D341Med (cell line): ENCODE measurements around the gene HID1.

Experiments
- DNase-seq: peaks from one replicate; pipeline ENCODE4 v3.0.0; 2012; ENCODE audit warnings: low spot score

Gene HID1

DNA sequence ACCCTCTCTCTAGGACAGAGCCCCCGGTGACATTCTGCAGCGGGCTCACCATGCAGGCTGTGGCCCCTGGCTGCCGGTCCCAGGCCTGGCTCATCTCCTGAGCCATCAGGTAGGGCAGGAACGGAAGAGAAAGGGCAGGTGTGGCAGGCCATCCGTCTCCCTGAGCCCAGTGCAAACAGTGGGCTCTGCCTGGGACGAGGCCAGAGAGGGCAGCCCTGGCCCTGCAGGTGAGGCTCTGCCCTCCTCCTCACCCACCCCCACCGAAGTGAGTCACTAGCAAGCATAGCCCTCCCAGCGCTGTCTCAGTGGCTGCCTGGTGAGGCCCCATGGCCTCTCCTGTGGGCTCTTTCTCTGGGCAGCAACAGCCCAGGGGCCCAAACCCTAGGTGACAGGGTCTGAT, 22.4 kb downstream of the HID1 start:
- no peak for DNase-seq

DNA sequence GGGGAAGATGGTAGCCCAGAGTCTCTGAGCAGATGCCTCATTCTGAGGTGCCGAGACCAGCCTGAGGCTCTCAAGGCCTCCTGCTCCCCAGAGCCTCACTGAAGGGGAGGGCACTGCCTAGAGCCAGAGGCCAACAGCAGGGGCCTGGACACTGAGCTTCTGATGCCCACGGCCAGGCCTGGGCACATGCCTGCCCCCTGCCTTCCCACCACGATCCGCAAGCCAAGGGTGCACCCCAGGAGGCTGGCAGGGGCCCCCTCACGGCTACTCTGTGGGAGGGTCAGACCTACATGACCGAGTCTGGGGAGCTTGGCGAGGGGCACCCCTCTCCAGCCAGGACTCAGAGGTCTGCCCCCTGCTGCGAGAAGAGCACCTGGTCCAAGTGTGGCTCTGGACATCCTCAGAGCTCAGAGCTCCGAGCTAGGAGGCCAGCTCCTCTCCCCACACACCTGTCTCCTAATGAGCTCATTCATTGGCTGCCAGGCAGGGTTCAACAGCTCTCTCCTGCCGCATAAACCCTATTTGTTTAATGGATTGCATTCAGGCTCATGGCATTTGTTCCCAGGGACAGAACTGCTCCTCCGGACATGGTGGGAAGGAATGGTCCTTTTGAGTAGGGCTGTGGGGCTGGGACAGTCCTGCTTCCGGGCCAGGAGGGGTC, 23.0 kb downstream of the HID1 start:
- no peak for DNase-seq

DNA sequence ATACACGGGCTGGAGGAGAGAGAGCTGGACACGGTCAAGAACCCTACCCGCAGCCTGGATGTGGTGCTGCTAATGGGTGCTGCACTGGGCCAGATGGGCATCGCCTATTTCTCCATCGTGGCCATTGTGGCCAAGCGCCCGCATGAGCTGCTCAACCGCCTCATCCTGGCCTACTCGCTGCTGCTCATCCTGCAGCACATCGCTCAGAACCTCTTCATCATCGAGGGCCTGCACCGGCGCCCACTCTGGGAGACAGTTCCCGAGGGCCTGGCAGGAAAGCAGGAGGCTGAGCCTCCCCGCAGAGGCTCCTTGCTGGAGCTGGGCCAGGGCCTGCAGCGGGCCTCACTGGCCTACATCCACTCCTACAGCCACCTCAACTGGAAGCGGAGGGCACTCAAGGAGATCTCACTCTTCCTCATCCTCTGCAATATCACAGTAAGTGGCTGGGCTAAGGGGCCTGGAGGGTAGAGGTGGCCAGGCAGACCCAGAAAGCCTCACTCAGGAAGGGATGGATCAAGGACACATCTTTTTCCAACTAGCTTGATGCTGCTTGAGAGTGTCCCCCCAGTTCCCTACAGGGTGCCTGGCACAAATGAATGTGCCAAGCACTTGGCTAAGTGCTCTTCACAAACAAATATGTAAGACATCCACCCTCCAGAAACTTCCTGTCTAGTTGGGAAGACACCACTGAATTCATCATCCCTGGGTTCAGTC, 25.4 kb downstream of the HID1 start:
- no peak for DNase-seq

DNA sequence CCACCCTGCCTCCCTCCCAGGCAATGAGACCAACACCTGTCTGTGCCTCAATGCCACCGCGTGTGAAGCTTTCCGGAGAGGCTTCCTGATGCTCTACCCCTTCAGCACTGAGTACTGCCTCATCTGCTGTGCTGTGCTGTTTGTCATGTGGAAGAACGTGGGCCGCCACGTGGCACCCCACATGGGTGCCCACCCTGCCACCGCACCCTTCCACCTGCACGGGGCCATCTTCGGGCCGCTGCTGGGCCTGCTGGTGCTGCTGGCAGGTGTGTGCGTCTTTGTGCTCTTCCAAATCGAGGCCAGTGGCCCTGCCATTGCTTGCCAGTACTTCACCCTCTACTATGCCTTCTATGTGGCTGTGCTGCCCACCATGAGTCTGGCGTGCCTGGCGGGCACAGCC, 25.9 kb downstream of the HID1 start:
- no peak for DNase-seq

DNA sequence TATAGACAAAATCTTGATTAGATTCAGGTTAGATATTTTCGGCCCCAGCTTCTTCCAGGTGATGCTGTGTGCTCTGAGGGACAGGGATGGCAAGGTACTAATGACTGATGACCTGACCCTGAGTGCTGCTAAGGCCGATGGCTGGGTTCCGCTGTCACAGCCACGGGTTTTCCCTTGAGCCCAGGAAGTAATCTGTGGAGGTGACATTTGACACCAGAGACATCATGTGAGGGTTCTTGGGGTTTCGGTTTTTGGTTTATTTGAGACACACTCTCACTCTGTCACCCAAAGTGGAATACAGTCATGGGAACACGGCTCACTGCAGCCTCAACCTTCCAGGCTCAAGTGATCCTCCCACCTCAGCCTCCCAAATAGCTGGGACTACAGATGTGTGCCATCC, 27.0 kb downstream of the HID1 start:
- DNase-seq = no peak

DNA sequence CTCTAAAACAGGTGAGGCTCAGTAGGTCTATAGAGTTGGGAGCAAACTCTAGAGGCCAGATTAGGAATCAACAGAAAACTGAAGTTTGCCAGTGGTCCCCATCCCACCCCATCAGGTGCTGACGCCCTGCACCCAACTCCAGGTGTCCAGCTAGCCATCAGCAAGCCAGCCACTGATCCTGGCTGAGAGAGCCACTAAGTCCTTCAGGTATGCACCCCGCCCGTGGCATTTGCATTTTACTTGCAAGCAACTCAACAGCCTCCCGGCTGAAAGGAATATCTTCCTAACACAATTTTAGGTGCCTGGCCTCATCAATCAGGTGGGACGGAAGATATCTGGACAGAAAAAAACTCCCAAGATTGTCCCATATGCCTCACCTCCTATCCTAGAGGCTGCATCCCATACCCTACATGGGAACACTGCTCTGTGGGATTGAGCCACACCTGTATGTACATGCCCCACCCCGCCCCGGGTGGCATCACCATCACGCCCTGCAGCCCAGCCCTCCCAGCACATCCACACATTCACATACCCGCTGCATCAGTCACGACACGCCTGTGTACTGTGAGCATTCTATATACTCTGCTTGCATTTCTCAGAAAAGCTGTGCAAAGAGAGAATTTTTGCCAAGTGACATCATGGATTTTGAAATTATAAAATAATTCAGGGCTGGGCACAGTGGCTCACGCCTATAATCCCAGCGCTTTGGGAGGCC, 28.6 kb downstream of the HID1 start:
- DNase-seq = no peak

DNA sequence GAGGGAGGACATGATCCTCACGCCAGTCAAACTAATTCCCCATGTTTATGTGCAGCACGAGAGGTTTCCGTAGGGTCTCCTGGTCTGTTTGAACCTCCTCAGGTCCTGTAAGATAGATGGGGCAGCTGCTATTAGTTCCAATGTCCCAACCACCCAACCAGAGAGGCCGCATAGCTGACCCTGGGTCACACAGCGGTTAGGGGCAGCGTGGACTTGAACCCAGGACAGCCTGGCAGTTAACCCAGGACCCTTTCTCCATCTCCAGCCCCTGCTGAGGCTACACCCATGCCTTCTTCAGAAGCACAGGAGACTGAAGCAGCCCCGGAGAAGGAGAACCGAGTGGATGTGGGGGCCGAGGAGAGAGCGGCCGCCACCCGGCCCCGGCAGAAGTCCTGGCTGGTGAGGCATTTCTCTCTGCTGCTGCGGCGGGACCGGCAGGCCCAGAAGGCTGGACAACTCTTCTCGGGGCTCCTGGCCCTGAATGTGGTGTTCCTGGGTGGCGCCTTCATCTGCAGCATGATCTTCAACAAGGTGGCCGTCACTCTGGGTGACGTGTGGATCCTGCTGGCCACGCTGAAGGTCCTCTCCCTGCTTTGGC, 31.3 kb downstream of the HID1 start:
- DNase-seq = no peak

DNA sequence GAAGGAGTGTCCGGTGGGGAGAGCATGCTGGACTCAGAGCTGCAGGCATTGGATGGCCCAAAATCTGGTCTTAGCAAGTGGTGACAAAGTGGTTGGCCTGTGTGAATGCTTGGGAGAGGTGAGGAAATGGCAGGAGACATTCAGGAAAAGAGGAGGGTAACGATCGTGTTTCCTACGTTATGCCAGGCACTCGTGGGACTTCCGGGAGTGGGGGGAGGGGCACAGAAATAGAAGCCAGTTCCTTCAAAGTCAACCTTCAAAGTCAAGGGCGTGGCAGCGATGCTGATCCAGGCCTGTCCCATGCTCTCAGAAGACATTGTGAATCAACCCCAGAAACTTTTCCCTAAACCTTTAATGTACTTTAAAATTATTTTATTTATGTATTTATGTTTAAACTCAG, 33.0 kb downstream of the HID1 start:
- no peak for DNase-seq

DNA sequence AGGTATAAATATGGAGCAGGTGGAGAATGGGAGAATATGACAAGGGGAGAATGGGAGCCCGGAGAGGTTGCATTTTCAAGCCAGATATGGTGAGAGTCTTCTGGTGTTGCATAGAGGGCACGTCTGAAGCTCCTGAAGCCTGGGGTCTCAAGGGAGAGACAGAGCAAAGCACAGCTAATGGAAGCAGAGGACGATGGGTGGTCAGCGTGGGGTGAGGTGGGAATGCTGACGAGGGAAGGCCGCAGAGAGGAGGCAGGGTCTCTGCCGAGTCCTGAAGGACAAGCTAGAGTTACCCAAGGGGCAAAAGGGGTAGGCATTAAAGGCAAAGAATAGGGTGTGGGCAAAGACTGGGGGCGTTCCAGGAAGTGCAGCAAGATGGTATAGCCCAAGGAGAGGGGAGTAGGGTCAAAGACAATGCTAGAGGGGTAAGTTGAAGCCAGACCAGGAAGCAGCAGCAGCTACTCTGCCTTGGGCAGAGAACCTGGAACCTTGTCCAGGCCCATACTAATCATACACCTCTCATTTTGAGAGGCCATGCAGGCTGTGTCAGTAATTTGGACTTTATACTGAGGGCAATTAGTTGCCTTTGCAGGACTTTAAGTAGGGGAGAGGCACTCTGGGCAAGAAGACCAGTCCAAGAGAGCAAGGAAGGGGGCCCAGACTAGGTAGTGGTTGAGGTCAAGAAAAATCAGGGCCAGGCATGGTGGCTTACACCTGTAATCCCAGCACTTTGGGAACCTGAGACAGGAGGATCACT, 34.2 kb downstream of the HID1 start:
- no peak for DNase-seq

DNA sequence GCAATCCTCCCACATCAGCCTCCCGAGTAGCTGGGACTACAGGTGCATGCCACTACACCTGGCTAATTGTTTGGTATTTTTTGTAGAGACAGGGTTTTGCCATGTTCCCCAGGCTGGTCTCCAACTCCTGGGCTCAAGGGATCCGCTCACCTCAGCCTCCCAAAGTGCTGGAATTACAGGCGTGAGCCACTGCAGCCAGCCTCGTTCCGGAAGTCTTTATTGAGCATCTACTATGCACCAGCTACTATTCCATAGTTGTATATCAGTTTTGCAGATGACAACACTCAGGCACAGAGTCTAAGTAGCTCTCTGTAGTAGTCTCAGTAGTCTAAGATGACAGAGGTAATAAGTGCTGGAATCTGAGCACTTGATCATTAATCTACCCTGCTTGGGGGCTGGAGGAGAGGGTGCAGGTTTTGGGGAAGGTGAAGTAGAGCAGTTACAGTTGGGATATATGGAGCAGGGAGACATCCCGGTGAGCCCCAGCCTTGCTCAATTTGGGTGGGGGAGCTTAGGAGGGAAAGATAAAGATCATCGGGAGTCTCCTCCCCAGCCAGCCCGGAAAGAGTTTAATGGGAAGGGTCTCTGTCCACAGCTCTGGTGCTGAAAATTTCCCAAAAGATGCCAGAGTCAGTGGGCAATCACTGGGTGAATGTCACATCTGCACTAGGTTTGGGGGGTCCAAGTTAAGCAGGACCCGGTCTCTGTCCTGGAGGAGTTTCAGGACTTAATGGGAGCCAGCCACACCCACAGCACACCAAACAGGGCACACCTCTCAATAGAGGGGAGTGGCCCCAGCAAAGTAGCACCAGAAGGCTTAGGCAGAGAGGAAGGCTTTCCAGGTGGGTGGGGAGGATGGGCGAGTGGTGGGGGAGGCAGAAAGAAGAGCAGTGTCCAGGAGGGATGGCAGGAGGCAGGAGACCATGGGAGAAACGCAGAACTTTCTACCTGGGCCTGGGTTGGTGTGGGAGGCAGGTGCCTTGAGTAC, 35.2 kb downstream of the HID1 start:
- no peak for DNase-seq

DNA sequence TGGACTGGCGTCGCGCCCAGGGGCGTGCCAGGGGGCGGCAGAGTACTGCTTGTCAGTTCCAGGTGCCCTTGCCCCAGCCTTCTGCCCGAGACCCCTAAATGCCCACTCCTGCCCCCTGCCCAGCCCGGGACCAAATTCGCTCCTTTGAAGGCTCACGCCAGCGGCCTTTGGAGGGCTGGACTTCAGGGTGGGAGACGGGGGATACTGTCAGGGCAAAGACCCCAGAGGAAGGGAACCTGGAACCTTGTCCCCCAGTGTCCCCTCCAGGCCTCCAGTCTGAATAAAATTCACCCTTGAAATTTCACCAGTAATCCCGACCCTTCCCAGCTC, 36.1 kb downstream of the HID1 start:
- no peak for DNase-seq

DNA sequence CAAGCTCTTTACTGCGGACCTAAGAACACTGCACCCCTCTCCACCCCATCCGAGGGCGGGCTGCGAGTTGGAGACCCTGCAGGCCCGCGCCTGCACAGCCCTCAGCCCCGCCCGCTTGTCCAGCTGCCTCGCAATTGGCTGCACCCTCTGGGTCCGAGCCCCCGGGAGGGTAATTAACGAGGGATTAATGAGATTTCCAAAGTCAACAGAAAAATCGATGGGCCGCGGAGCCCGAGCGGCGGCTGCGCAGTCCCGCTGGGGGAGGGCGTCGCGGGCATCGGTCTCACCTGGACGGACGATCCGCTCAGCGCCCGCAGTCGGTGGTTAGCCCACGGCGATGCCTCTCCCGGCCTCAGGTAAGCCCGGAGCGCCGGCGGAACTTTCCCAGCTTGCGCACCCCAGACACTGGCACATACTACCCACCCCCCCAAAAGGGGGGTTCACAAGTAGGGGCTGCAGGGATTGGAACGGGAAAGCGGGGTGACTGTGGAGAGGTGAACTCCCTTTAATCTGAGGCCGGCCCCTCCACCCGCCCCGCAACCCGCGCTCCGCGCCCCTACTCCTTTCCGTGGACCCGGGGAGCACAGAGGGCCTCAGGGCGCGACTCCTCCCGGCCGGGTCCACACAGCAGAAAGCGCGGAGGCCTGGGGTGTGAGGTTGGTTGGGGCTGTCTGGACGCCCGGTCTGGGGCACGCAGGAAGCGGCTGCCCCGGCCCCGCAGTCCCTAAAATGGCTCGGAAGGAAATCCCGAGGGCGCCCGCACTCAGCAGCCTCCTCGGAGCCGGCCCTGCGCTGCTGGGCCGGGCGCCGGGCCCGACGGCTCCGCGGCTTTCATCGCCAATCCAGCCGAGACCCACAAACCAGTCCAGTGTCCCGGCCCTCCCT, 36.7 kb downstream of the HID1 start, which contains the start of gene OTOP3:
Gene OTOP3 (plus strand): TSS at position 314 of the 885 bp plus-strand sequence. CDS start 24 bp downstream, at position 338.
- DNase-seq = peak; percentile 80

DNA sequence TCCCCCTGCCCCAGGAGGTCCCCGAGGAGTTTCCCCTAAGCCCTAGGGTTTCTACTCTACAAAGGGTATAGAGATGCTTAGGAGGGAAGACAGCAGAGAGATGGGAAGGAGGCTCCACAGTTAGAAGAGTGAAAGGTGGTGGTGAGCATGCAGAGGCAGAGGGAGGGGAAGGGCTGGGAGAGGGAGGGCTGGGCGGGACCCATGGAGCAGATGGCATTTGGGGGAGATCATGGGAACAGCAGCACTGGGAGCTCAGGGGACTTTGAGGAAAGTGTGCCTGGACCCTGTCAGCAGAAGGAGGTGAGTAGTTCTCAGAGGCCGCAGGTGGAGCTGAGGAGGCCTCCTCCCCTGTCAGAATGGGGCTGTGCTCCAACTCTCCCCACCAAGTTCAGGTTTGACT, 37.5 kb downstream of the HID1 start:
- DNase-seq = no peak

DNA sequence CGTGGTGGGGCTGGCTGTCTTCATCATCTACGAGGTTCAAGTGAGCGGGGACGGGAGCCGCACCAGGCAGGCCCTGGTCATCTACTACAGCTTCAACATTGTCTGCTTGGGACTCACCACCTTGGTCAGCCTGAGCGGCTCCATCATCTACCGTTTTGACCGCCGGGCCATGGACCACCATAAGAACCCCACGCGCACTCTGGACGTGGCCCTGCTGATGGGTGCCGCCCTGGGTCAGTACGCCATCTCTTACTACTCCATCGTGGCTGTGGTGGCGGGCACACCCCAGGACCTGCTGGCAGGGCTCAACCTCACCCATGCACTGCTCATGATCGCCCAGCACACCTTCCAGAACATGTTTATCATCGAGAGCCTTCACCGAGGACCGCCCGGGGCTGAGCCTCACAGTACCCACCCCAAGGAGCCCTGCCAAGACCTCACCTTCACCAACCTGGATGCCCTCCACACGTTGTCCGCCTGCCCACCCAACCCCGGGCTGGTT, 42.0 kb downstream of the HID1 start:
- no peak for DNase-seq

DNA sequence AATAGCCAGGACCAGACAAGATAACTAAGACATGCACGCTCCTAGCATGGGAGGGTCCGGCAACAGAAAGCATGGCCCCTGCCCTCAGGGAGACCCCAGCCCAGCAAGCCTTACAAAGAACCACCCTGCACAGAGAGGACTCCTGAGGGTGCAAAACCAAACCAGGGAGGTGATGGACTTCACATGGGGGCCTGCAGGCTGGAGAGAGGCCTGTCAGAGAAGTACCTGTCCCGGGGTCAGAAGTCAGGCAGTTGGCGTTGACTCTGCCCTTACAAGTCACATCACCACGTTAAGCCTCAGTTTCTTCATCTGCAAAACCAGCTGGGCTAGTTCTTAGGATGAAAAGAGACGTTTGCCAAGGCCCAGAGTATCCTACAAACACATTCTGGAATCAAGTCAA, 43.8 kb downstream of the HID1 start:
- no peak for DNase-seq

DNA sequence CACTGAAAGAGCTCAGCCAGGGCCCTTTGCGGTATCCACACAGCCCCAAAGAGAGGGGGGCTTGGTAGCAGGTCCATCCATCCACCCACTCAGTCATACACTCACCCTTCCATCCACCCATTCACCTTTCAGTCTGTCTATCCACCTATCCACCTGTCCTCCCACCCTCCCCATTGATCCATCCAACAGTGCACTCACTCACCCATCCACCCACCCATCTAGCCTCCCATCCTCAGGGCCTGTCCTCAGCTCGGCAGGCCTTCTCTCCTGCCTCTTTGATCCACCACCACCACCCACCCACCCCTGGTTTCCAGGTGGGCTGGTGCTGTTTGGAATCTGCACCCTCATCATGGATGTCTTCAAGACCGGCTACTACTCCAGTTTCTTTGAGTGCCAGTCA, 47.3 kb downstream of the HID1 start:
- no peak for DNase-seq

DNA sequence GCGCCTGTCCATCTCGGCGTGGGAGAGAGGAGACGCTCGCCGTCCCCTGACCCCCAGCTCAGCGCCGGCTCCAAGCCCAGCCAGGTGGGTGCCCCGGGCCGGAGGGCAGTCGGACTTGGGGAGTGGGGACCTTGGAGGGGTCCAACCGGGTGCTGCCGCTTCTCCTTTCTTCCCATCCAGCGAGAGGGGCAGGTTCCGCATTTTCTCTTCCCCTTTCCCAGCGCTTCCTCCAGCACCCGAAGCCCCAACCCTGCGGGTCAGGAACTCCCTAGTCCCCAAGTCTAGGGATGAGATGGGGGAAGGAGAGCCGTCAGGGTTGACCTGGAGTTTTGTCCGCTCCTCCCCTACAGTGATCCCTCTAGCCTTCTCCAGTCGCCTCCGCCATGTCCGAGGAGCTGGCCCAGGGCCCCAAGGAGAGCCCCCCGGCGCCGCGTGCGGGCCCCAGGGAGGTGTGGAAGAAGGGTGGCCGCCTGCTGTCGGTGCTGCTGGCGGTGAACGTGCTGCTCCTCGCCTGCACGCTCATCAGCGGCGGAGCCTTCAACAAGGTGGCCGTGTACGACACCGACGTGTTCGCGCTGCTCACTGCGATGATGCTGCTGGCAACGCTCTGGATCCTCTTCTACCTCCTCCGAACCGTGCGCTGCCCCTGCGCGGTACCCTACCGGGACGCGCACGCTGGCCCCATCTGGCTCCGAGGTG, 48.2 kb downstream of the HID1 start, which contains the start of gene OTOP2:
Gene OTOP2 (plus strand): TSS at position 24 of the 699 bp plus-strand sequence. CDS start 360 bp downstream, at position 384.
- peak; percentile 69 for DNase-seq

DNA sequence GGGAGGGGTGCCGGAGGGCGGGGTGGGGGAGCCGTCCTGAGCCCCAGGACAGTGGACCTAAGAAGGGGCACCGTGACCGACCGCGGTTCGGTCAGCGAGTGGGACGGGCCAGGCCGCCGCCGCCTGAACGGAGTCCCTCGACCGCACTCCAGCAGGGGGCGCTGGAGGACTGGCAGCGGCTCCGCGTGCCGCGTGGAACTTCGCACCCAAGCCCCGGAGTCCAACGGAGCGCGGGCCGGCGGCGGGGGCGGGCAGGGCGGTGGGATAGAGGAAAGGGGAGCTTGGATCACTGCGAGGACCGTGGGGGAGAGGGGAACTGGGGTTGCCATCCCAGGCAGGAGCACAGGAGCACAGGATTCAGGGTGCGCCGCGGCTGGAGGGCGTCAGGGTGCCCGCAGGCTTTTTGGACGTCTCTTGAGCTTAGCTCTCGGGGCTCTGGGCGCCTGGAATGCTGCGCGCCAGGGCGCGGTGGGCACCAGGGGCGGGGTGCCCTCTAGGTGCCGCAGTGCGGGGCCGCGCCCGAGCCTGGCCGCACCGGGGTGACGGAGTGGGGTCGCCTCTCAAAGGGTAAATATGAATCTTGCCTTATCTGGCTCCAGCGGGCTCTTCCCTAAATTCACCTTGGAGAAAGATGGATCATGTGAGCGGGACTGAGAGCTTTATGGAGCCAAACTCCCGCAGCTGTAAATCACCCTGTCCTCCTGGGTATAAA, 48.9 kb downstream of the HID1 start:
- DNase-seq = peak; percentile 97
